ENCODE measurements around the gene ZNF625. TPM values are rescaled to one million over a fixed set of nuclear protein-coding genes. Genes with fewer than 3 reads are reported as not detected.
A peak's percentile ranks its signal among the peaks of the same experiment; 100 is the strongest.

Gene ZNF625
- total and polyA plus RNA-seq, 2 donors: 1.9 to 4.8 TPM

- Histone ChIP-seq H3K27me3 (ENCODE audit: control insufficient read depth in 2 of 2, insufficient read depth in 1 of 2, low read length in 1 of 2) (no peaks in the 10 kb centered on the region), H3K4me3 (ENCODE audit: low read length in 2 of 2) (no peak overlapping the region), H3K9me3 (ENCODE audit: control insufficient read depth in 2 of 2, insufficient read depth in 1 of 2, low read length in 1 of 2) (no peaks in the 10 kb centered on the region), H3K27ac (ENCODE audit: low read depth in 1 of 2, low read length in 1 of 2) (no peak overlapping the region), H3K36me3 (ENCODE audit: control insufficient read depth in 2 of 2, insufficient read depth in 2 of 2, low read length in 1 of 2) (peaks cover 0 to 6% of the 10 kb centered on the region in 2 donors), H3K4me1 (ENCODE audit: control insufficient read depth in 2 of 2, insufficient read depth in 2 of 2, low read length in 2 of 2) (peaks cover 5 to 13% of the 10 kb centered on the region in 2 donors)
- WGBS: 90% methylated on average over 1 of the region's 1 CpG
- no peak for DNase-seq (ENCODE audit: low read depth in 6 of 9, low spot score in 9 of 9)
These were observed 10.1 kb upstream of the ZNF625 start for GRCh38 chr19:12166626-12167025.

- Histone ChIP-seq H3K36me3 (ENCODE audit: control insufficient read depth in 2 of 2, insufficient read depth in 2 of 2, low read length in 1 of 2) (no peaks in the 10 kb centered on the region), H3K4me1 (ENCODE audit: control insufficient read depth in 2 of 2, insufficient read depth in 2 of 2, low read length in 2 of 2) (peaks cover 5 to 13% of the 10 kb centered on the region in 2 donors), H3K27ac (ENCODE audit: low read depth in 1 of 2, low read length in 1 of 2) (peak overlapping the region in 1 of 2 donors; percentile 93), H3K4me3 (ENCODE audit: low read length in 2 of 2) (peak overlapping the region; percentile 74 to 97), H3K27me3 (ENCODE audit: control insufficient read depth in 2 of 2, insufficient read depth in 1 of 2, low read length in 1 of 2) (no peaks in the 10 kb centered on the region), H3K9me3 (ENCODE audit: control insufficient read depth in 2 of 2, insufficient read depth in 1 of 2, low read length in 1 of 2) (peaks cover 0 to 4% of the 10 kb centered on the region in 2 donors)
- DNase-seq (ENCODE audit: low read depth in 6 of 9, low spot score in 9 of 9): peak in 2 of 9 donors; percentile 10 to 13
- 34% methylated on average over 2 of the region's 2 CpGs for WGBS
These were observed 7.3 kb upstream of the ZNF625 start for GRCh38 chr19:12163826-12164225.

GRCh38 chr19:12162882-12163806 is 6.6 kb upstream of the ZNF625 start, which contains the start of gene ZNF136:
Gene ZNF136 (plus strand): TSS chr19:12163096. CDS start chr19:12163204, 108 bp downstream.
- H3K4me1 ChIP-seq (ENCODE audit: control insufficient read depth in 2 of 2, insufficient read depth in 2 of 2, low read length in 2 of 2): peaks cover 5 to 13% of the 10 kb centered on the region in 2 donors
- peak within 1 kb of the TSS; percentile 89 to 93 for H3K27ac ChIP-seq (ENCODE audit: low read depth in 1 of 2, low read length in 1 of 2)
- no peaks in the 10 kb centered on the region for H3K27me3 ChIP-seq (ENCODE audit: control insufficient read depth in 2 of 2, insufficient read depth in 1 of 2, low read length in 1 of 2)
- peak within 1 kb of the TSS; percentile 74 to 97 for H3K4me3 ChIP-seq (ENCODE audit: low read length in 2 of 2)
- peak; percentile 87 to 98 (median 94) for DNase-seq (ENCODE audit: low read depth in 6 of 9, low spot score in 9 of 9)
- H3K9me3 ChIP-seq (ENCODE audit: control insufficient read depth in 2 of 2, insufficient read depth in 1 of 2, low read length in 1 of 2): peaks cover 0 to 4% of the 10 kb centered on the region in 2 donors
- under 1% methylated on average over 57 of the region's 57 CpGs for WGBS
- H3K36me3 ChIP-seq (ENCODE audit: control insufficient read depth in 2 of 2, insufficient read depth in 2 of 2, low read length in 1 of 2): no peaks in the 10 kb centered on the region

DNA sequence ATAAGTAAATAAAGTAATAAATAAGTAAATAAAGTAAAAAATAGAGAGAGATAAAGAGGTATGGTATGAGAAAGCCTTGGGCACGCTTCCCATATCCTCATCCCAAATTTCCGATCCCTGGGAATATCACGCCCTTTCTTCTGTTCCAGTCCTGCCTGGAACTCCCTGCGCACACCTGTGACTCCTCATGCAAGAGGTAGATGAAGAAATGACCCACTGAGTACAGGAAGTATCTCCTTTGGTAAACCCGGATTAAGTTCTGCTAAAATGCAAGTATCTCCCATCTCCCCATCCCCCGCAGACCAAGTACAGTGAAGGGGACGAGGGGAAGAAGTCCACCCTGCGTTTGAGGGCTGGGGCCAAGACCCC is 6.0 kb upstream of the ZNF625 start:
- no peaks in the 10 kb centered on the region for H3K27me3 ChIP-seq (ENCODE audit: control insufficient read depth in 2 of 2, insufficient read depth in 1 of 2, low read length in 1 of 2)
- DNase-seq (ENCODE audit: low read depth in 6 of 9, low spot score in 9 of 9): no peak
- peak overlapping the region; percentile 74 to 97 for H3K4me3 ChIP-seq (ENCODE audit: low read length in 2 of 2)
- 18% methylated on average over 8 of the region's 8 CpGs for WGBS
- peak overlapping the region in 1 of 2 donors; percentile 41 for H3K27ac ChIP-seq (ENCODE audit: low read depth in 1 of 2, low read length in 1 of 2)
- peaks cover 5 to 13% of the 10 kb centered on the region in 2 donors for H3K4me1 ChIP-seq (ENCODE audit: control insufficient read depth in 2 of 2, insufficient read depth in 2 of 2, low read length in 2 of 2)
- H3K9me3 ChIP-seq (ENCODE audit: control insufficient read depth in 2 of 2, insufficient read depth in 1 of 2, low read length in 1 of 2): peaks cover 0 to 4% of the 10 kb centered on the region in 2 donors
- no peaks in the 10 kb centered on the region for H3K36me3 ChIP-seq (ENCODE audit: control insufficient read depth in 2 of 2, insufficient read depth in 2 of 2, low read length in 1 of 2)

DNA sequence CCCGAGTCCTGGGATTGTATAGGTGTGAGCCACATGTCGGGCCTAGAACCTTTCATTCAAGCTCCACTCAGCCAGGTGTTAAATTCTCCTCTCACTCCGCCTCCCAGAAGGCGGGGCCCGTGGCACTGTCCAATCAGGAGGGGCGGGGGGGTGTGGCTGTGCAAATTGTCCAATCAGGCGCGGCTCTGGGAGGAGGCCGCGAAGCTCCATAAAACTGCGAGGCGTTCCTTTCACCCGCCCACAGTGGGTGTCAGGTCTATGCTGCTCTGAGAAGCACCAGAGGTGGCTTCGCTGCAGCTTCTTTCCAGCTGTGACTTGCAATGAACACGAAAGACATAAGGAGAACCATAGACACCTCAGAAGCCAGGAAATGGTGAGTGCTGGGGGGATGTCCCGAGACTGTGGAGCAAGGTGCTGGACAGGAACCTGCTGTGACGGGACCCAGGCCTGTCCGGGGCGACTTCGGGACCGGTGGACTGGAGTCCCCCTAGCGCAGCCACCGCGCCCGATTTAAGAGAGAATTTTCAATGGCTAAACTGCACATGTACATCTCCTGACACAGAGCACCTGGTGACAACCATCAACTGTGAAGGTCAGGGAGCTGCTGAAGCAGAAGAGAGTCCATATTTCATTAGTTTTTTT is 3.4 kb upstream of the ZNF625 start:
- no peak for DNase-seq (ENCODE audit: low read depth in 6 of 9, low spot score in 9 of 9)
- H3K27me3 ChIP-seq (ENCODE audit: control insufficient read depth in 2 of 2, insufficient read depth in 1 of 2, low read length in 1 of 2): peaks cover 0 to 13% of the 10 kb centered on the region in 2 donors
- H3K36me3 ChIP-seq (ENCODE audit: control insufficient read depth in 2 of 2, insufficient read depth in 2 of 2, low read length in 1 of 2): no peaks in the 10 kb centered on the region
- no peak overlapping the region for H3K4me3 ChIP-seq (ENCODE audit: low read length in 2 of 2)
- H3K27ac ChIP-seq (ENCODE audit: low read depth in 1 of 2, low read length in 1 of 2): no peak overlapping the region
- WGBS: 97% methylated on average over 25 of the region's 25 CpGs
- H3K9me3 ChIP-seq (ENCODE audit: control insufficient read depth in 2 of 2, insufficient read depth in 1 of 2, low read length in 1 of 2): peaks cover 0 to 4% of the 10 kb centered on the region in 2 donors
- peaks cover 9 to 20% of the 10 kb centered on the region in 2 donors for H3K4me1 ChIP-seq (ENCODE audit: control insufficient read depth in 2 of 2, insufficient read depth in 2 of 2, low read length in 2 of 2)

DNA sequence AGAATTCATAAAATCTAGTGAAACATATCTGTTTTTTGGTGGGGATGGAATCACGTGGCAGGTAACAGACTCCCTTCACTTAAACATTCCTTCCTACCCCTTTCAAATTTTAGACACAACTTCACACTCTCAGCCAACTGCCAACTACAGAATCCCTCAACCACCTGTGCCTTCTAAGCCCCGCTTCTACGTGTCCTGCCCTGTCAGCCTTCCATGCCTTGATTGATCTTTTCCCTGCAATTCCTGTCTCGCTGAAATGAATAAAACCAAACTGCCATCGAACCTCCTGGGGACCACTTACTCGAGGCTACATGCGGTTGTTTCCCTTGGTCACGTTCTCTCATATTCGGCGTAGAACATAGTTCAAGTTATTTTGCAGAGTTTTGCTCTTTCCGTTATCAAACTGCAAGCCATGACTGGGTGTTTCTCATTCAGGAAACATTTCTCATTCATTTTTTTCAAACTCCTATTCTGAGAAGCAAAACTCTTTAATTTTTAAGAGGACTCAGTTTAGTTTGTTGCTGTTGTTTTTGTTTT is 1.1 kb downstream of the ZNF625 start:
- no peaks in the 10 kb centered on the region for H3K36me3 ChIP-seq (ENCODE audit: control insufficient read depth in 2 of 2, insufficient read depth in 2 of 2, low read length in 1 of 2)
- H3K27ac ChIP-seq (ENCODE audit: low read depth in 1 of 2, low read length in 1 of 2): no peak overlapping the region
- H3K4me3 ChIP-seq (ENCODE audit: low read length in 2 of 2): peak overlapping the region; percentile 55 to 62
- H3K4me1 ChIP-seq (ENCODE audit: control insufficient read depth in 2 of 2, insufficient read depth in 2 of 2, low read length in 2 of 2): peaks cover 4 to 10% of the 10 kb centered on the region in 2 donors
- 16% methylated on average over 11 of the region's 11 CpGs for WGBS
- peaks cover 0 to 13% of the 10 kb centered on the region in 2 donors for H3K27me3 ChIP-seq (ENCODE audit: control insufficient read depth in 2 of 2, insufficient read depth in 1 of 2, low read length in 1 of 2)
- peak in 1 of 9 donors; percentile 44 for DNase-seq (ENCODE audit: low read depth in 6 of 9, low spot score in 9 of 9)
- H3K9me3 ChIP-seq (ENCODE audit: control insufficient read depth in 2 of 2, insufficient read depth in 1 of 2, low read length in 1 of 2): peaks cover 0 to 4% of the 10 kb centered on the region in 2 donors

- peaks cover 0 to 9% of the 10 kb centered on the region in 2 donors for H3K36me3 ChIP-seq (ENCODE audit: control insufficient read depth in 2 of 2, insufficient read depth in 2 of 2, low read length in 1 of 2)
- 98% methylated on average over 8 of the region's 8 CpGs for WGBS
- H3K4me1 ChIP-seq (ENCODE audit: control insufficient read depth in 2 of 2, insufficient read depth in 2 of 2, low read length in 2 of 2): peaks cover 6 to 11% of the 10 kb centered on the region in 2 donors
- no peak overlapping the region for H3K4me3 ChIP-seq (ENCODE audit: low read length in 2 of 2)
- no peaks in the 10 kb centered on the region for H3K27me3 ChIP-seq (ENCODE audit: control insufficient read depth in 2 of 2, insufficient read depth in 1 of 2, low read length in 1 of 2)
- H3K9me3 ChIP-seq (ENCODE audit: control insufficient read depth in 2 of 2, insufficient read depth in 1 of 2, low read length in 1 of 2): no peaks in the 10 kb centered on the region
- DNase-seq (ENCODE audit: low read depth in 6 of 9, low spot score in 9 of 9): no peak
- H3K27ac ChIP-seq (ENCODE audit: low read depth in 1 of 2, low read length in 1 of 2): no peak overlapping the region
These were observed 11.2 kb downstream of the ZNF625 start for GRCh38 chr19:12145348-12145747.

GRCh38 chr19:12141405-12141736 is 15.2 kb downstream of the ZNF625 start:
- Histone ChIP-seq H3K27me3 (ENCODE audit: control insufficient read depth in 2 of 2, insufficient read depth in 1 of 2, low read length in 1 of 2) (no peaks in the 10 kb centered on the region), H3K4me3 (ENCODE audit: low read length in 2 of 2) (no peak overlapping the region), H3K9me3 (ENCODE audit: control insufficient read depth in 2 of 2, insufficient read depth in 1 of 2, low read length in 1 of 2) (no peaks in the 10 kb centered on the region), H3K27ac (ENCODE audit: low read depth in 1 of 2, low read length in 1 of 2) (no peak overlapping the region), H3K4me1 (ENCODE audit: control insufficient read depth in 2 of 2, insufficient read depth in 2 of 2, low read length in 2 of 2) (peaks cover 12 to 25% of the 10 kb centered on the region in 2 donors), H3K36me3 (ENCODE audit: control insufficient read depth in 2 of 2, insufficient read depth in 2 of 2, low read length in 1 of 2) (peaks cover 0 to 6% of the 10 kb centered on the region in 2 donors)
- WGBS: 66% methylated on average over 10 of the region's 10 CpGs
- DNase-seq (ENCODE audit: low read depth in 6 of 9, low spot score in 9 of 9): no peak

Measured in thymus (tissue), 11 donors.